NCI-H2227 (cell line): ENCODE results near the gene VWCE.

Source experiments
- DNase-seq: peaks from one replicate; lab custom pipeline; 2025; ENCODE audit not compliant: unreplicated experiment; lab: John Stamatoyannopoulos, UW

Gene VWCE, protein sequence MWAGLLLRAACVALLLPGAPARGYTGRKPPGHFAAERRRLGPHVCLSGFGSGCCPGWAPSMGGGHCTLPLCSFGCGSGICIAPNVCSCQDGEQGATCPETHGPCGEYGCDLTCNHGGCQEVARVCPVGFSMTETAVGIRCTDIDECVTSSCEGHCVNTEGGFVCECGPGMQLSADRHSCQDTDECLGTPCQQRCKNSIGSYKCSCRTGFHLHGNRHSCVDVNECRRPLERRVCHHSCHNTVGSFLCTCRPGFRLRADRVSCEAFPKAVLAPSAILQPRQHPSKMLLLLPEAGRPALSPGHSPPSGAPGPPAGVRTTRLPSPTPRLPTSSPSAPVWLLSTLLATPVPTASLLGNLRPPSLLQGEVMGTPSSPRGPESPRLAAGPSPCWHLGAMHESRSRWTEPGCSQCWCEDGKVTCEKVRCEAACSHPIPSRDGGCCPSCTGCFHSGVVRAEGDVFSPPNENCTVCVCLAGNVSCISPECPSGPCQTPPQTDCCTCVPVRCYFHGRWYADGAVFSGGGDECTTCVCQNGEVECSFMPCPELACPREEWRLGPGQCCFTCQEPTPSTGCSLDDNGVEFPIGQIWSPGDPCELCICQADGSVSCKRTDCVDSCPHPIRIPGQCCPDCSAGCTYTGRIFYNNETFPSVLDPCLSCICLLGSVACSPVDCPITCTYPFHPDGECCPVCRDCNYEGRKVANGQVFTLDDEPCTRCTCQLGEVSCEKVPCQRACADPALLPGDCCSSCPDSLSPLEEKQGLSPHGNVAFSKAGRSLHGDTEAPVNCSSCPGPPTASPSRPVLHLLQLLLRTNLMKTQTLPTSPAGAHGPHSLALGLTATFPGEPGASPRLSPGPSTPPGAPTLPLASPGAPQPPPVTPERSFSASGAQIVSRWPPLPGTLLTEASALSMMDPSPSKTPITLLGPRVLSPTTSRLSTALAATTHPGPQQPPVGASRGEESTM

DNA sequence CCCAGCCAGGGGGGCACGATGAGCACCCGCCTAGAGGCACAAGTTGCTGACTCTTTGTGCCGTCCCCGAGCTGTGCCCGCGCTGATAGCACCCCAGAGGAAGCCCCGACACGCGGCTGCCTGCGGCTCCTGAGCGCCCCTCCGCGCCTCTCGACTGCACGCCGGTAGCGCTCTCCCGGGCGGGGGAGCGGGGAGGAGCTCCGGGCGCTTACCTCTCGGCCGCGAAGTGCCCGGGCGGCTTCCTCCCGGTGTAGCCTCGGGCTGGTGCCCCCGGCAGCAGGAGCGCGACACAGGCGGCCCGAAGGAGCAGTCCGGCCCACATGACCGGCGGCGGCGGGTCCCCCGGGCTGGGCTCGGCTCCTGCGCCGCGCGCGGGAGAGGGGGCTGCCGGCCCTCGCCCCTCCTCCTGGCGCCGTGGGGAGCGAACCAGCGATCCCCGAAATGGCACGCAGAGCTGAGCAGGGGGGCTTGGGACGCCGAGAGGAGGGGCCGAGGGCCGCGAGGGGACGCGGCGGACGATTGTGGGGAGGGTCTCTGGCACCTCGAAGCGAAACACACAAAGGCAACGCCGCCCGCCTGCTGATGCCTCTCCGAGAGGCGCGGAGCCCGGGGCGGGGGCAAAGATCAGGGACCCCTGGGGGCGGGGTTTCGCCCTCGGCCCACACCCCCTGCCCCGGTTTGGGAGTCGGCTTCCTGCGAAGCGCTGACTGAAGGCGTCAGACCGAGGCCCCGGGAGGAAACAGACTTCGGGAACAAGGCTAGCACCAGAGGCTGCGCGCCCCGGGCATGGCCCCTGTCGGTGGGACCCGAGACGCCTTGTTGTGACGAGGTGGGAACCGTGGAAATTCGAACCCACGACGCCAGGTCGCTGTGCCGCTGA is at the start of gene VWCE:
VWCE (minus strand) TSS at position 600 of the 879 bp plus-strand sequence; CDS start at position 321, 279 bp downstream.
- peak; percentile 80 for DNase-seq

- no peak for DNase-seq
Measured at GRCh38 chr11:61343792-61344745, 49.0 kb upstream of the VWCE start.

DNA sequence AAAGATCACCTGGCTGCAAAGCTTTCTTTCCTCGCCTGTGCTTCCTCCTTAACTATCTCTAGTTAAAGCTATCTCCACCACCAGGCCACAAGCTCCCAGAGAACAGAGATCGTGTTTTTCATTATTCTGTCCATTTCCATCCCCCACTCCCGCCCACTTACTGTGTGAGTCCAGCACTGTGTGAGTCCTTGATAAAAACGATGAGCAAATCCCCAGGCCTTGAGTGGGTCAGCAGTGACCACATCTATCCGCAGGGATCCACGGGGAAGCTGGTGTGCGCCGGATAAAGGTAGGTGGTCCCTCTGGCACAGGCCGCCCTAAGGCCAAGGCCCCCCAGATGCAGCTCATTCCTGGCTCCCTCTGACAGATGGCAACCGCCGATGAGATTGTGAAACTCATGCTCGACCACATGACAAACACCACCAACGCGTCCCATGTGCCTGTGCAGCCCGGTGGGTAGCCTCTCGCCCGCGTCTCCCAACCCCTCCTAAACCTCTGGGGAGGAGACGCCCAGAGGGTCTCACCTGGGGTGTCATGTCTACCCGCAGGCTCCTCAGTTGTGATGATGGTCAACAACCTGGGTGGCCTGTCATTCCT is 47.2 kb upstream of the VWCE start:
- DNase-seq = no peak

- no peak for DNase-seq
Measured at GRCh38 chr11:61341706-61342105, 46.6 kb upstream of the VWCE start.

DNA sequence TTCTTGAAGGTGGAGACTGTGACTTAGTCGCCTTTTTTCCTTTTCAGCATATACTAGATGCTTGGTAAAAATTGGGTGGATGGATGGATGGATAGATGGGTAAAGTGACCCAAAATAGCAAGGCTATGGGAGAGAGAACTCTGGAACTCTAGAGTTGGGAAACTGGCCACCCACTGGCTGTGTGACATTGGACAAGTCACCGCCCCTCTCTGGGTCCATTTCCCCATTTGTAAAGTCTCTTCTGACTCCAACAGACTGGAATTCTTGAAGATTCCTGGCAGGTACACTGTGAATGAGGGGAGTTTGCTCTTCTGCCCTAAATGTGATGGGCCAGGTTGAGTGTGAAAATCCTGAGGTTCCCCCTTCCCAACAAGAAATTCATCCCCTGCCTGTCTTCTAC is 45.9 kb upstream of the VWCE start:
- DNase-seq = no peak

GRCh38 chr11:61339490-61339878 is 44.4 kb upstream of the VWCE start:
- no peak for DNase-seq

- DNase-seq = no peak
Measured at GRCh38 chr11:61338783-61339489, 43.8 kb upstream of the VWCE start.

GRCh38 chr11:61337706-61338470 is 42.8 kb upstream of the VWCE start:
- DNase-seq = no peak

DNA sequence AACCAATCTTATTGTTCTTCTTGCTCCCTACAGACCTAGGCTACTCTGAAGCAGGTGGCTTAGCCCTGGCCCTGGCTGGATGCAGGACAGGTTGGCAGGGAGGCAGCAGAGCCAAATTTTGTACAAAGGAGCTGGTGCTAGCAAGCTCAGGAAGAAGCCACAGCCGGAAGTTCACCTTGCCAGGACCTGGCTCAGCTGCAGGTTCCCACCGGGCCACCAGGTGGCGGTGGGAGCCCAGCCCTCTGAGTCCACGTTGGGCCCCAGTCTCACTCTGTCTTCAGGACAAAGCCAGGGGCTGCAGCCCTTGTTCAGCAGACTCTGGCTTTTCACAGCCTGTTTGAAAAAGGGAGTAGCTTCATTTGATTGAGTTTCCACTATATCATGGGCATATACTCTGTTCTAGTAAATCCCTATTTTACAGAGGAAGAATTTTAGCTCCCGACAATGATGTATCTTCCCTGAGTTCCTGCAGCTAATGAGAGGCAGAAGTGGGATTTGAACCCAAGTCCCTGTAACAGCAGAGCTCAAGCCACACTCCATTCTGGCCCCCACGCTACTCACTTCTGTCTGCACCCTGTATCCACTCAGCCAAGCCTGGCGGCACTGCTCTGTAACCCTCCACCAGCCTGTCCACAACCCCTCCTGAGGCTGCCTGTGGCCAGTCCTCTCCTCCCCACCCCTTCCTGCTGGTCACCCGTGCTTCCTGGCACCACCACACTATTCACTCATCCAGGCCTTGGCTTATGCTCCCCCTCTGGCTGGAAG is 41.2 kb upstream of the VWCE start:
- DNase-seq = peak; percentile 92

GRCh38 chr11:61335355-61335710 is 40.2 kb upstream of the VWCE start:
- DNase-seq = no peak

DNA sequence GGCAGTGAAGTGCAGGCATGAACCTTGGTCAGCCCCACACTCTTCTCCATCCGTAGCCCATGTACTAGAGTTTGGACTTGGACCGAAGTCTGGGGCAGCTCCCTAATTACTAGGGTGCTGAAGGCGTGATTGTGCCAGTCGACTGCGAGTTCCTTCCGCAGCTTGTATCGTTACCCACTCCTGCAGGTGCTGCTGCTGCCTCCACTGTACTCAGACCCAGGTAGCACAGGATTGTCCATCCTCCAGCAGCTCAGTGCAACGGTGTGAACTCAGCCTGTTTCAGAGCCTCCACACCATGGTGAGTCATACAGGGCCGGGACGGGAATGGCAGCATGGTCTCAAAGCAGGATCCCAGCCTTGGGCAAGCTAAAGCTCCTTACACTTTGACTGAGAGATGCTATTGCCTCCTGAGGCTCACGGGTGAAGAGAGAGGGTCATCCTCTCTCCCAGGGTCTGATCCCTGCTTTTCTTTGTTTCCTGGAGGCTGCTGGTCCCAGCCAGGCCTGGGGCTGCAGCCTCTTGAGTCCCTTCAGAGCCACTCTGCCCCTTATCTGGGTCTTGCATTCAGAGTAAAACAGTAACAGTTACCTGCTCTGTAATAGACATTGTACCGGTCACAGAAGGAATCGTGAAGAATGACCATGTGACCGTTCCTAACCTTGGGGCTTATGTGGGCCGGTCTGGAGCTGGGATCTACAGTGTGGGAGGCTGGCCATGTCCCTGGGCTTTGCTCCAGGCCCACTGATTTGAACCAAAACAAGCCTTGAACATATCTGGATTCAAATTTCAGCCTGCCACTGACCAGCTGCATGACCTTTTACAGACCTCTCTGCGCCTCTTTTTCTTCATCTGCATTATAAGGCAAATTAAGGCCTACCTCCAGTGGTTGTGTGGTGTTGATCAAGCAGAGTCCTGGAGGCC is 39.6 kb upstream of the VWCE start:
- no peak for DNase-seq

GRCh38 chr11:61333550-61334433 is 38.7 kb upstream of the VWCE start:
- peak; percentile 51 for DNase-seq

DNA sequence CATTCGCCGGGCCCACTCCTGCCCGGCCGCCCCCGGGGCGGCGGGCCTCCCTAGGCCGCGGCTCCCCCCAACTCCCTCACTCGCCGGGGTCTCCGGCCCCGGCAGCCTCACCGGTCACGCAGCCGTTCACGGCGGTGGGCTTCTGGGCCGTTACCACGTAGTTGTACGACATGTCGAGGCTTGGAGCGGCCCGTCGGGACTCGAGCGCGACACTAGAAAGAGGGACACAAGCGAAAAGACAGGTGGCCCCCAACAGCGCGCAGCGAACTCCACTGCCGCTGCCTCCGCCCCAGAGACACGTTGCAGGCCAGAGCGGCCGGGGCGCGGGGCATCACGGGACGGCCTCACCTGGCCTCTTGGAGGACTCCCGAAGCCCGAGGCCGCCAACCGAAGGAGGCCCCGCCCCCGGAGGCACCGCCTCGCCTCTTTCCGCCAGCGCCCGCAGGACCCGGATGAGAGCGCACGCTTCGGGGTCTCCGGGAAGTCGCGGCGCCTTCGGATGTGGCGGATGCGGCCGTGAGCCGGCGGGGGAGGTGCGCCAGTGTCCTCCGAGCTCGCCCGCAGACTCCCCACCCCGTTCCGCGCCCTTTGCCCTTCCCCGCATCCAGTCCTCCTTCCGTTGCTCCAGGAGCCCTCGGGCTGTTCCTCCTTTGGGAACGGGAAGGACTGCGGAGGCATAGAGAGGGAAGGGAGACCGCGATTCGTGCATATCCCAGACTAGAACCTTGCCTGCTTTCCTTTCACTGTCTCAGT is 37.9 kb upstream of the VWCE start, which contains the start of the genes DDB1 and TKFC:
DDB1 (minus strand) TSS at position 309 of the 753 bp plus-strand sequence; CDS start at position 172, 137 bp downstream.
TKFC (plus strand) TSS at position 432 of the 753 bp plus-strand sequence. CDS start 1,501 bp downstream, outside the sequence.
- DNase-seq = peak; percentile 98

- DNase-seq = peak; percentile 28
Measured at GRCh38 chr11:61332281-61332796, 37.2 kb upstream of the VWCE start.
